HUES6 (cell line): ENCODE results near the gene MAD1L1.

Source experiments
- H3K27ac ChIP-seq: 2 replicates; pipeline ENCODE4 v1.7.0; 2013; ENCODE audit warnings: low read depth, mild to moderate bottlenecking, low read length, inconsistent platforms
- H3K27me3 ChIP-seq: 2 replicates; pipeline ENCODE4 v1.6.1; 2013; ENCODE audit warnings: low read length; ENCODE audit not compliant: control insufficient read depth, insufficient read depth
- H3K36me3 ChIP-seq: 2 replicates; pipeline ENCODE4 v1.6.1; 2013; ENCODE audit warnings: low read length; ENCODE audit not compliant: control insufficient read depth, insufficient read depth
- H3K4me1 ChIP-seq: 2 replicates; pipeline ENCODE4 v1.6.1; 2013; ENCODE audit warnings: low read length; ENCODE audit not compliant: control insufficient read depth, insufficient read depth
- H3K4me3 ChIP-seq: 2 replicates; pipeline ENCODE4 v1.5.1; 2013; ENCODE audit warnings: low read depth, low read length
- H3K9ac ChIP-seq: one replicate; pipeline ENCODE4 v1.6.1; 2013; ENCODE audit warnings: mild to moderate bottlenecking, low read length
- H3K9me3 ChIP-seq: 2 replicates; pipeline ENCODE4 v1.6.1; 2013; ENCODE audit warnings: low read depth, low read length; ENCODE audit not compliant: control insufficient read depth, insufficient read depth

The MAD1L1 gene

DNA sequence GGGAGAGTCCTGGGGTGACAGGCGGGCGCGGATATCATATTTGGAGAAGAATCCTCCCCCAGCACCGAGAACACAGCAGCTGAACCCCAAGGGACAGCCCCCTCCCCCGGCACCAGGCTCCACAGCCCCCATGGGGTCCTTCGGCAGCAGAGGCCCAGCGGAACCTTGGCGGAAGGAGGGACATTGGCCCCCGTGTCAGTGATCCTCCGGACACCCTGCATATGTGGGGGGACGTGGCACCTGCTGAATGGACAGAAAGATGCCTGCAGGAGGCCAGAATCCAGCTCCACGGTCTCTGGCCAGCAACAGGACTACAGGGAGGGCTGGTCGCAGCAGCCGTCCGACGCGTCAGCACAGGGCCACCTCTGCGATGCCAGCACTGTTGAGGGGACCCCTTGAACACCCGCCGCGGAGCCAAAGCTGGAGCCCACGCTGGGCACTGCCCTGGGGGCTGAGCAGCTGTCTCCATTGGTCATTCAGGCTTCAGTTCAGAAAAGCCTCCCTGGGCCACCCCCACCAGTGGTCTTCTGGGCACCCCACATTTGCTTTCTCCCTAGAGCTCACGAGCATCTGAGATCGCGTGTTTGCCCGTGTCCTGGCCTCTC lies 322.6 kb downstream of the MAD1L1 start:
- Histone ChIP-seq H3K27me3 (no peaks in the 10 kb centered on the region), H3K27ac (no peak overlapping the region), H3K9ac (no peak overlapping the region)

DNA sequence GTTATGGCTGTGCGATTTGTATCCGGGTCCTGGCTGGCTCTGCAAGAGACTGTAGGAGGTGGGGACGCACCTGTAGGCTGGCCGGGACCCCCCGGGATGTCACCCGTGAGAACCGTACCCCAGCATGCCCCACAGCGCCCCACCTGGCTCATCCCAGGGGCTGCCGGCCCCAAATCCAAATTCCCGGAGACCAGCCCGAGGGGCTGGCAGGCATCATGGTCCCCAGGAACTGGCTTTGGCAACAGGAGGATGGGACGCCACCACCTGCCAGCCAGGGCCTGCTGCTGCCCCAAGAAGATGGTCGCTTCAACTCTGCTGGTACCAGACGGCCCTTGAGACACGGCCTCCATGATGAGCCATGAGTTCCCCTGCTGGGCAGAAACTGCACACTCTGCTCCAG lies 323.3 kb downstream of the MAD1L1 start:
- Histone ChIP-seq H3K36me3 (no peaks in the 10 kb centered on the region), H3K27ac (no peak overlapping the region), H3K27me3 (no peaks in the 10 kb centered on the region), H3K4me1 (peaks cover 15% of the 10 kb centered on the region; the same call in 1 of the 2 replicates), H3K9me3 (no peaks in the 10 kb centered on the region), H3K9ac (no peak overlapping the region), H3K4me3 (no peak overlapping the region)

More for the DNA sequence above, 322.6 kb downstream of the MAD1L1 start:
- no peaks in the 10 kb centered on the region for H3K9me3 ChIP-seq
- peaks cover 15% of the 10 kb centered on the region; the same call in 1 of the 2 replicates for H3K4me1 ChIP-seq
- H3K4me3 ChIP-seq, result no peak overlapping the region
- no peaks in the 10 kb centered on the region for H3K36me3 ChIP-seq

DNA sequence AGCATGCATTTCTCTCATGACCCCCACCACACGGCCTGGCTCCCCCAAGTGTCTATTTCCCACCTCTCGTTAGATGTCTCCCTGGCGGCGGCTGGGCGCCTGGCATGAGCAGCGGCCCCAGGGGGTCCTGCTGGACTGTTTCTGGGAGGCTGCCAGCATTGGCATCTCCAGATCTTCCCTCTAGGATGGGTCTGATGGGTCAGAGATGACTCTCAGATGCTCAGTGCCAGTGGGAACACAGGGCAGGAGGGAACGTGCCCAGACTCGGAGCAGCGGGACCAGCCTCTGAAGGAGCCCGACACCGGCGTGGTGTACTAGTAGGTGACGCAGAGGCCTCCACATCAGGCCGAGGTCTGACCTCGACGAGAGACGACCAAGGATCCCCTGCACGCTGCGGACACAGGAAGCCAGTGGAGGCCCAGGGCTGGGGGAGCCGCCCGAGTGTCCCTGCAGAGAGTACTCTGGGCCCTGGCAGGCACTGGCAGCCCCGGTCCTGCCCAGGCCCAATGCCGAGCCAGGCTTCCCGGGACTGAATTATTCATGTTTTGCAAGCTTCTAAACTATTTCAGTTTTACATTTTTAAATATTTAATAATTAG lies 323.8 kb downstream of the MAD1L1 start:
- no peak overlapping the region; the same call in 1 of the 2 replicates for H3K27ac ChIP-seq
- H3K36me3 ChIP-seq, result no peaks in the 10 kb centered on the region
- no peaks in the 10 kb centered on the region for H3K9me3 ChIP-seq

DNA sequence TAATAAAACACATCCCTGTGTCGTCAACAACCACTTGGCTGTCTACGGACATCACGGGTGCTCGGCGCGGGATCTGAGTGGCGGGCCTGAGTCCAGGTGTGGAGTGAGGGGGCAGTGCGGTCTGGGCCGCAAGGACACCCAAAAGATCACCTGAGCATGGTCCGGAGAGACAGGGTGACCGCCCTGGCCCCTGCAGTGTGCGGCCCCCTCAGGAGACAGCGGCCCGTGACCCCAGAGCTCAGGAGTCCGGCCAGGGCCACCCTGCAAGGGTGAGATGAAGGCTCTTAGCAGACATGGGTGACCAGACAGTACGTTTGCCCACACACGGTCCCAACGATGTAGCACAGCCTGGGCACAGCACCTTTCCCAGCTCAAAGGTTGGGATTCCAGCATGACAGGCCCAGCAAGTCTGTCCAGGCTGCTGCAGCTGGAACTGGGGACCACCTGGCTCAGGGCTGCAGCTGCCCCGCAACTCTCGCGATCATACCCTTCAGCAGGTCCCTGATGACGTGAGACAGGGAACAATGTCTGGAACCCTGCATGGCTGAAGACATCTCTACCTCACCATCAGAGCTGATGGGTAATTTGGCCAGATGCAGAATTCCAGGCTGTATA lies 324.9 kb downstream of the MAD1L1 start:
- Histone ChIP-seq H3K36me3 (no peaks in the 10 kb centered on the region), H3K9me3 (no peaks in the 10 kb centered on the region), H3K4me1 (0 out of 2 replicates have a peak, but pooled peaks cover 3% of the 10 kb centered on the region), H3K9ac (no peak overlapping the region), H3K27me3 (no peaks in the 10 kb centered on the region), H3K27ac (no peak overlapping the region), H3K4me3 (no peak overlapping the region)

More for the DNA sequence above, 323.8 kb downstream of the MAD1L1 start:
- Histone ChIP-seq H3K4me1 (peaks cover 12% of the 10 kb centered on the region; the same call in 1 of the 2 replicates), H3K4me3 (no peak overlapping the region), H3K27me3 (no peaks in the 10 kb centered on the region), H3K9ac (no peak overlapping the region)

DNA sequence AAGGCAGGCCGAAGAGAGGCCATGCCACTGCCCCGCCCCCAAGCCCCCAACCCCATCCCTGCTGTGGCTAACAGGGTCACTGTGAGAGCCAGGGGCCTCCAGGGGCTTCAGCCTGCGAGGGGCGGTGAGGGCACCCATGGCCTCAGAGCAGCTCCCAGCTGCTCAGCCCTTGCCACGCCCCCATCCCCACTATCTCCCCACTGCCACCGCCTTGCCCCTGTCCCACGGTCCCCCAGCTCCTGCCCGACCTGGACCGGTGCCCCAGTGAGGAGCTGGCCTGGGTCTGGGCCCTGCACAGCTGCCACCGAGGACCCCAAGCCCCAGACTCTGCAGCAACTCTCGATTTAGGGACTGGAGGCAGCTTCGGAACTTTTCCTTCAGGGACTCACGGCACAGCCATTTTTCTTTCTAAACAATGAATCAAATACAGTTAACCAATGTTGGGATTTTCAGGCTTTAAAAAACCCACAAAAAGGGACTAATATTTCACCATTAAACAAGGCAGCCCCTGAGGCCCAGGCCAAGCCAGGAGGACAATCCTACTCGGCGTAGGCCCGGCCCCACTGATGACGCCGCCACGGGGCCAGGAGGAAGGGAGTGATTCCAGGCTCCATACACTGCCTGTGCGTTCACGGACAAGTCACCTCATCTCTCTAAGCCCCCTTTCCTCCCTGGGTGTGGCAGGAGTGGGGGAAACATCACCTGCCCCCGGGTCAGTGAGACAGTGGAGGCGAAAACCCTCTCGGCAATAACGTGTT lies 325.6 kb downstream of the MAD1L1 start:
- Histone ChIP-seq H3K4me1 (no peaks in the 10 kb centered on the region), H3K36me3 (no peaks in the 10 kb centered on the region), H3K27ac (no peak overlapping the region), H3K27me3 (no peaks in the 10 kb centered on the region), H3K9ac (no peak overlapping the region), H3K4me3 (no peak overlapping the region), H3K9me3 (no peaks in the 10 kb centered on the region)

DNA sequence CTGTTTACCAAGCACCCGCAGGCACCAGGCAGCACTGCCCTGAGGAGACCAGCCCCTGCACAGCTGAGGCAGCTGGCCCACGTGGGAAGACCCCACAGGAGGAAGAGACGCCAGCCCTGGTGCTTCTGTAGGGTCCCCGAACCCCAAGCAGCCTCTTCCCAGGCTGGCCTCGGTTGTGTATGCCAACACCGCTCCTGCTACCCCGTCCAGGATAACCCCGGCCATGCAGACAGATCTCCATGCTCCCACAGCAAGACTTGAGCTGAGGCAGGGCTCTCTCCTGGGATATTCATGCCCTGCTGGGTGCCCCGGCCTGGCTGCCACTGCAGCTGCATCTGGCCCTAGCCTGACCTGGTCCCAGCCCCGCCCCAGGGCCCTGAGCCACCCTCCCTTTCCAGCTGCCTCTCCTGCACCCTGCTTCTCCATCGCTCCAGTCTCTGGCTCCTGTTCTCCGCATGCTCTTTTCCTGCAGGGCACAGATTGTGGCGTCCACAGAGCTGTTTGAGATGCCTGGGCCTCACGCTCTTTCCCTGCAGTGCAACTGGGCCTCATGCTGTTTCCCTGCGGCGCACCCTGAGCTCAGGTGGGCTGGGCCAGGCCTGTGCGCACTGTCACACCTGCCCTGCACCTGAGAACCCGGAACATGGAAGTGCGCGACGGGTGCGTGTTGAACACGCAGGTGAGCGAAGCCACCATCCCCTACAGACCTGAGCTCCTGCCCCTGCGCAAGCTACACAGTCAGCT lies 326.5 kb downstream of the MAD1L1 start:
- H3K9ac ChIP-seq, result no peak overlapping the region
- H3K4me3 ChIP-seq, result no peak overlapping the region
- no peaks in the 10 kb centered on the region for H3K27me3 ChIP-seq
- H3K4me1 ChIP-seq, result no peaks in the 10 kb centered on the region
- H3K27ac ChIP-seq, result no peak overlapping the region
- H3K36me3 ChIP-seq, result no peaks in the 10 kb centered on the region
- H3K9me3 ChIP-seq, result no peaks in the 10 kb centered on the region

- Histone ChIP-seq H3K9ac (no peak overlapping the region), H3K9me3 (no peaks in the 10 kb centered on the region), H3K4me1 (no peaks in the 10 kb centered on the region), H3K4me3 (no peak overlapping the region), H3K27me3 (no peaks in the 10 kb centered on the region), H3K27ac (no peak overlapping the region), H3K36me3 (peaks cover 5% of the 10 kb centered on the region)
These were observed 330.4 kb downstream of the MAD1L1 start for GRCh38 chr7:1902231-1902855.

GRCh38 chr7:1901431-1902210 lies 331.1 kb downstream of the MAD1L1 start:
- no peaks in the 10 kb centered on the region for H3K4me1 ChIP-seq
- no peak overlapping the region for H3K9ac ChIP-seq
- H3K9me3 ChIP-seq, result no peaks in the 10 kb centered on the region
- H3K4me3 ChIP-seq, result no peak overlapping the region
- no peak overlapping the region for H3K27ac ChIP-seq
- peaks cover 11% of the 10 kb centered on the region for H3K36me3 ChIP-seq
- no peaks in the 10 kb centered on the region for H3K27me3 ChIP-seq

GRCh38 chr7:1900847-1901246 lies 331.9 kb downstream of the MAD1L1 start:
- H3K4me1 ChIP-seq, result no peaks in the 10 kb centered on the region
- H3K4me3 ChIP-seq, result no peak overlapping the region
- no peaks in the 10 kb centered on the region for H3K27me3 ChIP-seq
- H3K9me3 ChIP-seq, result no peaks in the 10 kb centered on the region
- no peak overlapping the region for H3K27ac ChIP-seq
- H3K9ac ChIP-seq, result no peak overlapping the region
- peaks cover 11% of the 10 kb centered on the region for H3K36me3 ChIP-seq
